ENCODE results near the gene C22orf23.

- TF ChIP-seq CTCF (IDR thresholded peaks at IDR 0.05) (no peak), POLR2A (IDR thresholded peaks at IDR 0.05) (no peak)
Measured at GRCh38 chr22:37898441-37899181, 54.8 kb downstream of the C22orf23 start.
